Activated T-helper 9 cell treated with anti-CD3 and anti-CD28 coated beads, Interleukin-2, amount 50 U/mL, for 16 hours (primary cell): ENCODE data around the gene DOHH.

ENCODE experiments used
- DNase-seq: peaks from one replicate; pipeline ENCODE4 v3.0.0-alpha.2; 2020; ENCODE audit warnings: low read depth

The DOHH gene

DNA sequence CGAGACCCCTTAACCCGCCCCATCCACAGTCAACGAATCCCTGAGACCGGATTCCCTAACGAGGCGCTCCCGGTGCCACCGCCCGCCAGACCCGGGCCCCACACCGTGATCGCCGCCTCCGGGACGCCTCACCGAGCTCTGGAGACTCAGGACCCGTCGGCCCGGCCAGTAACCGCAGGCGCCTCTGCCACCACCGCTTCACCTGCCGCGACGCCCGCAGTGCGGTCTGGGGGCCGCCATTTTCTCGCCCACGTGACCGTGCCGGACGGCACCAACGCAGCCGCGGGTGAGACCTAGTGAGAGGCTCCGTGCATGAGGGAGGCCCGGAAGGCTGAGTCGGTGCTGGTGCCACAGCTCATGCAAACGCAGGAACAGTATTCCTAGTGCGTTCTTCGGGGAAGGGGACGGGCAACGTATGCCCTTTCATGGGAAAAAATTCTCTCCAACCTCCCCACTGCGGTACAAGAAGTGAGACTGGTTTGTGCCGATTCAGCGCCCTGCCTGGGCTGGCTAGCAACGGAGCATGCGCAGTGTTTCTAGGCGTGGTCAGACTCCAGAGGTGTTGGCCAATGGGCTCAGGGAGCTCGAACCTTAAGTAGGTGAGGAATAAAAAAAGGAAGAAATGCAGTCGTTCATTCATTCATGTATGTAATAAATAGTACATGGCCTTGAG lies at the start of gene DOHH:
DOHH (minus strand) TSS at position 246 of the 673 bp plus-strand sequence. CDS start 3,860 bp downstream, outside the sequence.
- peak; percentile 89 for DNase-seq

DNA sequence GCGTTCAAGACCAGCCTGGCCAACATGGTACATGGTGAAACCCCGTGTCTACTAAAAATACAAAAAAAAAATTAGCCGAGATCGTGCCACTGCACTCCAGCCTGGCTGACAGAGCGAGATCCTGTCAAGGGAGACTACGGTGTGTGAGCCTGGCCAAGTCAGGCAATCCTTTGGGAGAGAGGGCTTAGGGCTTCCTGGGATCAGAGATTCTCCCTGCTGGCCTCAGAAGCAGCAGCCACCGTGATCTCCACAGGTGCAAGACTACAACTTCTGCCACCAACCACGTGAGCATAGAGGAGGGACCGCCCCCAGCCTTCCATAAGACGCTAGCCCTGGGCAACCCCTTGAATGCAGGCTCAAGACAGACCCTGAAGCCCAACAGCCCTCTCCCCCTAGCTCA lies 49.3 kb upstream of the DOHH start:
- no peak for DNase-seq

DNA sequence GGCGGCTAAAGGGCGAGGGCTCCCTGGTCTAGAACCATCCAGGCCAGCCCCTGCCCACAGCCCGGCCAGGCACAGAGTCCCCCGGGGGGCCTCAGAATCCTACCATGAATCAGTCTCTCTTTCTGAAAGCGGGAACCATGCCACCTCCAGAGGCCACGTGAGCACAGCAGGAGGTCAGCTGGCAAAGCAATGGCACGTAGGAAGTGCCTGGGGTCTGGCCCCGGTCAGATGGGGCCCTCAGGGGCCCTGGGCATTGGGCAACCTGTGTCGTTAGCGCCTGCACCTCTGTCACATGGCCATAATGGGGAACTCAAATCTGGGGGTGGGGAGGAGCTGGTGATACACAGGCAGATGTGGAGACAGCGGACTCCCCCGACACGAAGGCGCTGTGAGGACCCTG lies 48.1 kb upstream of the DOHH start:
- DNase-seq: no peak

DNA sequence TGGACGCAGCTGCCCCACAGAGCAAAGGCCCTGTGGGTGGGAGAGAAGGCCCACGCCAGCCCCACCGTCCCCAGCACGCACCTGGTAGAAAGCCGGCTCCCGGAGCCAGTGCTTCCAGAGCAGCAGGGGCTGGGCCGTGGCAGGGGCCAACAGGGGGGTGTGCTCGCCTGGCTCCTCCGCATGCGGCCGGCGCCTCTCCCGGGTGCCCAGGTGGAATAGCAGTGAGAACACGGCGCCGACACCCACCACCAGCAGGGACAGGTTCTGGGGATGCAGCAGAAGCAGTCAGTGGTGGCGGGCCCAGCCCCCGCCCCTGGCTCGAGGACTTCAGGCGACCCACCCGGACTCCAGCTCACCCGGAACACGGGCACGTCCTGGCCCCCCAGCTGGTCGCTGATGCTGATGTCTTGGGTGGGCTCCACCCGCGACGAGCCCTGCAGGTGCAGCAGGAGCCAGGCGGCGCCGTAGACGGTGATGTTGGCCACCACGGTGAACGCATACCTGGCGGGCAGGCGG lies 47.4 kb upstream of the DOHH start:
- no peak for DNase-seq

DNA sequence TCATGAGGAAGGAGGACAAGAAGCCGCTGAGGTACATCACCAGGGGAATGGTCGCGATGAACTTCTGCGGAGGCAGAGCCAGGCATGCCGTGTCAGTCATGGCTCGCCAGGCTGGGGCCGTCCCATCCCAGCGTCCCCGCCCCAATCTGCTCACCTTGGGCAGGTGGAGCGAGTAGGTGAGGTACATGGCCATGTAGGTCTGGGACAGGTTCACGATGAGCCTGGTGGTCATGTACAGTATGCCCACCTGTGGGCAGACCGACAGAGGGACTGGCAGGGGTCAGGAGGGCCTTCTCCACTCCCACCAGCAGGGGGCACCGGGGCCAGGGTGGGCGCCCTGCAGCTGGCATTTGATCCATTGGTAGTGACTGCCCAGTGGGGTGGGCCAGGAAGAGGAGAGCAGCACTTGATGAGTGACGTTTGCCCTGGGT lies 46.8 kb upstream of the DOHH start:
- DNase-seq: no peak

DNA sequence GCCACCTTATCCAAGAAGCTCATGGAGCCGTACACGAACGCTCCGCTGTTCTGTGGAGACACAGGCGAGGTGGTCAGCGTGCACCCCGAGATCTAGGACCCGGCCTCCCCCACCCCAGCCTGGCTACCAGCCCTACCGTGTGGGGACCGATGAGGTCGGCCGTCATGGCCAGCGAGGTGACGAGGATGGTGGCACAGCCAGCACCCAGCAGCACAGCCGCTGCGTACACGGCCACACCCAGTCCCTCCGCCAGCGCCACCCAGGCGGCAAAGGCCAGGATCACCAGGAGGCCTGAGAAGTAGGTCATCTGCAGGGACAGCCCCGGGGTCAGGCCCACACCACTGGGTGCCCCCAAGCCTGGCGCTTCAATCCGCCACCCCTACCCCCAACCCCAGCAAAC lies 45.6 kb upstream of the DOHH start:
- no peak for DNase-seq

GRCh38 chr19:3545669-3546034 lies 45.2 kb upstream of the DOHH start:
- DNase-seq: no peak

DNA sequence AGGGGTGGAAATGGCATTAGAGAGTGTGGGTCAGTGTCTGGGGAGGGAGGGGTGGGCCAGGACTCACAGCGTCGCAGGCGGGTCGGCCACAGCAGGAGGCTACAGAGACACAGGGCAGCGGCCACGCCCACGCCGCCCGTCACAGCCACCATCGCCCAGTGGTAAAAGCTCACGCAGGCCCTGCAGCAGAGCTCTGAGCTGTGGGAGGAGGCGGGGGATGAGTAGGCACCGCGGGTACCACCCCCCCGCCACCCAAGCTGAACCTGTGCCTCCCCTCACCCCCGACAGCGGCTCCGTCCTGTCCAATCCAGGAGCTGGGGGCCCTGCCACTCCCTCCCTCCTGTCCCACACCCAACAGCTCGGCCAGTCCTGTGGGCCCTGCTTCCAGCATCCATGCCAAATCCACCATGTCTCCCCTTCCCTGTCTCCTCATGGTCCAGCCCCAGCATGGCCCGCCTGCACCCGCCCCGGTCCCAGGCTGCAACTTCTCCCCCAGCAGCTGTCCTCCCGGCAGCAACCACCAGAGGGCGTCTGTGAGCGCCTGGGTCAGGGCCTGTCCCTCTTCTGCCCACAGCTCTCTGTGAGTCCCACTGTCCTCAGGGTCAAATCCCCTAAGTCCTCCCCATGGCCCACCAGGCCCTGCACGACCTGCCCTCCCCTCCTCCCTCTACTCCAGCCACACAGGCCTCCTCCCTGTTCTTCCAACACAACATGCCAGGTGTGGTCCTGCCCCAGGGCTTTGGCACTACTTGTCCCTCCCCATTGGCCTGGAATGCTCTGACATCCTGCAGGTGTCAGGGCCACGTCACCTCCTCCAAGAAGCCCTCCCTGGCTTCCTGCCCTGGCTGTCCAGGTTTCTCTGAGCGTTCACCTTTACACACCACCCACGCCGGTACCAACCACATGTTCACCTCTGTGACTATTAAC lies 44.5 kb upstream of the DOHH start:
- peak; percentile 69 for DNase-seq

GRCh38 chr19:3544058-3544376 lies 43.5 kb upstream of the DOHH start:
- no peak for DNase-seq

GRCh38 chr19:3543150-3544057 lies 42.9 kb upstream of the DOHH start:
- no peak for DNase-seq

GRCh38 chr19:3539756-3540118 lies 39.3 kb upstream of the DOHH start:
- DNase-seq: no peak

DNA sequence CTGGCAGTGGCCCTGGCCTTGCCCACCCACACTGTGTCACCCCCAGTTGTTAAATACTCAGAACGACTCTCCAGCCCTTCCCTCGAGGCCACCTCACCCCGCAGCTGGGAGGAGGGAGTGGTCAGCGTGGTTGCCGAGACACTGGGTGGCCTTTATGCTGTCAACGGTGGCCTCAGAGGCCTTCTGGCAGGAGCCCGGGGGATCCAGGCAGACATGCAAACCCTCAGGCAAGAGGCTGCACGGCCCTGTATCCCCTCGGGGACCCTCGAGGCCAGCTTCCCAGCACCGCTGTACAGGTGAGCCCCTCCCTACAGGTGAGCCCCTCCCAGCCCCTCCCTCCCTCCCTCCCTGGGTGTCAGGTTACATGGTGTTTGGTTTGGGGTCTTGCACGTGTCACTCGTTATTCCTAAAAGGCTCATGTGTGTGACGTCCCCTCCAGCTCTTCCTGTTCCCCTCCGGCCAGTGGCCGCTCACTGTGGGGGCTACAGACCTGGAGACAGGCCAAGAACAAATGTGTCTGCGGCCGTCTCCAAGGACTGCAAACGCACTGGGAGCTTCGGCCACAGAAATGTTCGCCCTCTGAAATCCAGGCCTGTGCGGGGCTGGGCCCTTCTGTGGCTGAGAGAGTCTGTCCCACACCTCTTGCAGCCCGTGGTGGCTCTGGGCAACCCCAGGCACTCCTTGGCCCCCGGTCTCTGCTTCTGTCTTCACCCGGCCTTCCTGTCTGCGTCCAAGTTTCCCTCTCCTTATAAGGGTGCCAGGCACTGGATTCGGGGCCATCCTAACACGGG lies 38.7 kb upstream of the DOHH start, which contains the start of gene TEKTIP1:
TEKTIP1 (plus strand) TSS at position 210 of the 791 bp plus-strand sequence; CDS start at position 214, 4 bp downstream.
- DNase-seq: no peak

DNA sequence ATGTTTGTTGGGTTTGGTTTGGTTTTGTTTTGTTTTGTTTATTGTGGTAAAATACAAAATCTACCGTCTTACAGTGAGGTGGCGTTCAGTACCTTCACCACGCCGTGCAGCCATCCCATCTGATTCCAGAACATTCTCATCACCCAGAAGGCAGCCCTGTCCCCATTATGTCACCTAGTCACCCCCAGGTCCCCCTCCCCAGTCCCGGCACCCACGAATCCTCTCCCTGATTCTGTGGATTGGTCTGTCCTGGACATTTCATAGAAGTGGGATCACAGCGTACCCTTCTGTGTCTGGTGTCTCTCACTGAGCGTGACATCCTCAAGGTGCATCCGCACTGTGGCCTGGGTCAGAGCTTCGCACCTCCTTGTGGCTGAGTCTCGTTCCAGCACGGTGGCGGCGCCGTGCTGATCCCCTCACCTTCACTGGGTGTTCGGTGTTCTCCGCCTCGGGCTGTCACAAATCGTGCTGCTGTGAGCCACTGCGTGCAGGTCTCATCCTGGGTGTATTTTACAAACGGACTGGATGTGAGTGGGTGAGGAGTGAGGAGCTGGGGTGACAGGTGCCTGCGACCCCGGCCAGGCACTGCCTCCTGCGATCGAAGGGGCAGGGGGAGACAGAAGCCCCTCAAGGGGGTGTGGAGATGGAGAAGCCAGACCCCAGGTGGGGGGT lies 37.9 kb upstream of the DOHH start:
- no peak for DNase-seq

DNA sequence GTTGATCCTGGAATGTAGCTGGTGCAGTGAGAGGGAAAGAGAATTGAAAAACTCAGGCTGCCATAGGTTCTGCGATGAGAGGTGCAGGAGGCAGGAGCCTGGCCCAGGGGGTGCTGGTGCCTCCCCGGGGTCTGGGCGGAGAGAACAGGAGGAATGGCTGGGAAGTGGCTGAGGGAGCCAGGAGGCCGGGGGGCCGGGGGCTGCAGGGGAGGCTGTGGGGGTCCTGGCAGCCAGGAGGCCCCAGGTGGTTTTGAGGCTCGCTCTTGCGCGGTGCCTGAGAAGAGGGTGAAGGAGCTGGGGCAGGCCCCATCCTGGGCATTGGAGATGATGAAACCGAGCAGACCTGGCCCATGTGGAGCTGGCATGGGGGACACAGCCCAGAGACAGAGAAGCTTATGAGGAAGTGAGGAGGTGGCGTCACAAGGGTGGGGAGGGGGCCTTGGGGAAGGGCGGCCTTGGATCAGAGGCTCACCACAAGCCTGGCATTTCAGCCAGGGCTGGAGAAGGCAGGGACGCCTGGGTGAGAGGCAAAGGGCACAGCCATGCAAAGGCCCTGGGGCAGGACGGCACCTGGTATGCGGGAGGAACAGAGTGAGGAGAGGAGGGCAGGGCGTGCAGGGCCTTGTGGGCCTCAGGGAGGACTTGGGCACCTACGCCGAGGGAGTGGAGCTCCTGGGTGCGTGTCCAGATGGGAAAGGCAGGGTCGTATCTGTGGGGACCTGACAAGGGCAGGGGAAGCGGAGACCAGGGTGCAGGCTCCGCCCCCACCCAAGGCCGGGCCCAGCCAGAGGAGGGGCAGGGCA lies 37.2 kb upstream of the DOHH start:
- DNase-seq: no peak

DNA sequence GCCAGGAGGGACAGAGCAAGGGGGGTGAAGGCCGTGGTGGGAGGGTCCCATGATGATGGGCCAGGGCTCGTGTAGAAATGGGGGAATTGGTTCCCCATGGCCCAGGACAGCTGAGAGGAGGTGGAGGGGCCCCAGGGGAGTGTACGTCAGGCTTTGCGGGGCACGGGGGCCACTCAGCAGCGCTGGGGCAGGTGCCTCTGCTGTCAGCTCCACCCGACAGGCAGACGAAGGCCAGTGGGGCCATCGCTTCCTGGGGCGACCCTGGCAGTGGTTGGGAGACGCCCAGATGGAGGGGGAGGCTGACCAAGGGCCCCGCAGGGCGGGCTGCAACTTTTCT lies 36.6 kb upstream of the DOHH start:
- no peak for DNase-seq

DNA sequence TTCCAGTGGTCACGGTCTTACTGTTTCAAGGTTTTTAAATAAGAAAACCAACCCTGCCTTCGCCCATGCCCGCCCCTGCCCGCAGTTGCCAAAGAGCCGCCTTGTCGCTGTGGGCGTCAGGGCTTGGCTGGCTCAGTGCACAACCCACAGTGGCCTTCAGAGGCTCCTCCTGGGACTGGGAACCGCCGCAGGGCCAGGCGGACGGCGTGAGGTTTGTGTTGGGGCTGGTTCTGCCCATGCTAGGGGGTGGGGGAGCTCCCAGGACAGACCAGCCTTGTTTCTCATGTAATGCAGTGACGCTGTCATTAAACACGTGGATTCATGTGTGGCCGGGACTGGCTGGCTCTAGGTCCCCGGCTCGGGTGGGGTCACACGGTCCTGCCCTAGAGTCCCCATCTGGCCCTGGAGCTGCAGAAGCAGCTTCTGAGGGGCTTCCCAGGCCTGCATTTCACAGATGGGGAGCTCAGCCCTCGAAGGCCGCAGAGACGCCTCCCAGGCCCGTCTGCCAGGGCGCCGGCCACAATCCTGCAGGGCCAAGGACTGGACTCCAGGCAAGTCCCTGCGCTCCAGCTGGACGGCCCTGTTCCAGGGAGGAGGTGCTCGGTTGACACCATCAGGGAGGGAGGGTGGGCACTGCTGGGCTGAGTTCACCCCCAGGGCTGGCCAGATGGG lies 36.1 kb upstream of the DOHH start:
- DNase-seq: no peak

DNA sequence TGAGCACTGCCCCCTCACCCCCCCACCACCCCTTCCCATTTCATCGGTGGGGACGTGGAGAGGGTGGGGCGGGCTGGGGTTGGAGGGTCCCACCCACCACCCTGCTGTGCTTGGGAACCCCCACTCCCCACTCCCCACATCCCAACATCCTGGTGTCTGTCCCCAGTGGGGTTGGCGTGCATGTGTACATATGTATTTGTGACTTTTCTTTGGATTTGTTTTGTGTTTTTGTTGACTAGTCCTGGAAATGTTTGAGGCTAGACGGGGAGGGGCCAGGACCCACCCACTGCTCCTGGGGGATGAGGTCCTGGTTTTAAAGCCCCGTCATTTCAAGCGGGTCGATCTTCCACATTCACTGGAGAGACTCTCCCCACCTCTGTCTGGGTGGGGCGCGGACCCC lies 35.5 kb upstream of the DOHH start:
- DNase-seq: no peak

DNA sequence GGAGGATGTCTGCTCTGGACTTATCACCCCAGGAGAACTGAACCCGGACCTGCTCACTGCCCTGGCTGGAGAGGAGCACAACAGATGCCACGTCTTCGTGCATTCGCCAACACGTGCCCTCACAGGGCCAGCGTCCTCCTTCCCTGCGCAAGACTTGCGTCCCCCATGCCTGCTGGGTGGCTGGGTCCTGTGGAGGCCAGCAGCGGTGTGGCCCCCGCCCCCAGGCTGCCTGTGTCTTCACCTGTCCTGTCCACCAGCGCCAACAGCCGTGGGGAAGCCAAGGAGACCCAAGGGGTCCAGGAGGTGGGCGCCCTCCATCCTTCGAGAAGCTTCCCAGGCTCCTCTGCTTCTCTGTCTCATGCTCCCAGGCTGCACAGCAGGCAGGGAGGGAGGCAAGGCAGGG lies 35.1 kb upstream of the DOHH start:
- no peak for DNase-seq

GRCh38 chr19:3535235-3535535 lies 34.7 kb upstream of the DOHH start:
- no peak for DNase-seq
